ENCODE measurements around the gene PSME3.
"Not testable (repeated sequence)": the region's sequence is repeated elsewhere in the genome, so short reads cannot be mapped to it uniquely, and the experiment has no call there.

GRCh38 chr17:42851371-42852240 is 18.4 kb downstream of the PSME3 start:
- not testable (repeated sequence) for TF ChIP-seq EZH2 (IDR thresholded peaks at IDR 0.05; ENCODE audit: borderline replicate concordance, low read depth, low read length, poor library complexity, severe bottlenecking)
- TF ChIP-seq, protein P1, sequence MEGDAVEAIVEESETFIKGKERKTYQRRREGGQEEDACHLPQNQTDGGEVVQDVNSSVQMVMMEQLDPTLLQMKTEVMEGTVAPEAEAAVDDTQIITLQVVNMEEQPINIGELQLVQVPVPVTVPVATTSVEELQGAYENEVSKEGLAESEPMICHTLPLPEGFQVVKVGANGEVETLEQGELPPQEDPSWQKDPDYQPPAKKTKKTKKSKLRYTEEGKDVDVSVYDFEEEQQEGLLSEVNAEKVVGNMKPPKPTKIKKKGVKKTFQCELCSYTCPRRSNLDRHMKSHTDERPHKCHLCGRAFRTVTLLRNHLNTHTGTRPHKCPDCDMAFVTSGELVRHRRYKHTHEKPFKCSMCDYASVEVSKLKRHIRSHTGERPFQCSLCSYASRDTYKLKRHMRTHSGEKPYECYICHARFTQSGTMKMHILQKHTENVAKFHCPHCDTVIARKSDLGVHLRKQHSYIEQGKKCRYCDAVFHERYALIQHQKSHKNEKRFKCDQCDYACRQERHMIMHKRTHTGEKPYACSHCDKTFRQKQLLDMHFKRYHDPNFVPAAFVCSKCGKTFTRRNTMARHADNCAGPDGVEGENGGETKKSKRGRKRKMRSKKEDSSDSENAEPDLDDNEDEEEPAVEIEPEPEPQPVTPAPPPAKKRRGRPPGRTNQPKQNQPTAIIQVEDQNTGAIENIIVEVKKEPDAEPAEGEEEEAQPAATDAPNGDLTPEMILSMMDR (conservative IDR thresholded peaks at IDR 0.05; ENCODE audit: low read depth, low read length) = not testable (repeated sequence)

All from A673 (cell line).